ENCODE results near the gene LLGL1. TPM values are rescaled to one million over a fixed set of nuclear protein-coding genes. Genes with fewer than 3 reads are reported as not detected.

Gene LLGL1
- total RNA-seq, 1 donor from 2014 or later: 84.6 TPM

- H3K27ac Mint-ChIP-seq (ENCODE audit: unreplicated experiment): no peak overlapping the region
- no peak for DNase-seq
- no peak for TF ChIP-seq CTCF (IDR thresholded peaks at IDR 0.05; ENCODE audit: partially characterized antibody, unreplicated experiment)
- peaks cover 3% of the 10 kb centered on the region for H3K4me1 Mint-ChIP-seq (ENCODE audit: low read depth, unreplicated experiment)
- H3K4me3 Mint-ChIP-seq (ENCODE audit: unreplicated experiment): no peak overlapping the region
- H3K27me3 Mint-ChIP-seq (ENCODE audit: unreplicated experiment): peaks cover 6% of the 10 kb centered on the region
- H3K9me3 Mint-ChIP-seq (ENCODE audit: unreplicated experiment): peaks cover 2% of the 10 kb centered on the region
- no peaks in the 10 kb centered on the region for H3K36me3 Mint-ChIP-seq (ENCODE audit: unreplicated experiment)
Measured at GRCh38 chr17:18253947-18254821, 28.7 kb downstream of the LLGL1 start.

GRCh38 chr17:18254888-18255649, 29.6 kb downstream of the LLGL1 start:
- no peaks in the 10 kb centered on the region for H3K36me3 Mint-ChIP-seq (ENCODE audit: unreplicated experiment)
- H3K4me3 Mint-ChIP-seq (ENCODE audit: unreplicated experiment): no peak overlapping the region
- H3K27ac Mint-ChIP-seq (ENCODE audit: unreplicated experiment): no peak overlapping the region
- peaks cover 2% of the 10 kb centered on the region for H3K9me3 Mint-ChIP-seq (ENCODE audit: unreplicated experiment)
- DNase-seq: no peak
- peaks cover 6% of the 10 kb centered on the region for H3K27me3 Mint-ChIP-seq (ENCODE audit: unreplicated experiment)
- peaks cover 3% of the 10 kb centered on the region for H3K4me1 Mint-ChIP-seq (ENCODE audit: low read depth, unreplicated experiment)
- no peak for TF ChIP-seq CTCF (IDR thresholded peaks at IDR 0.05; ENCODE audit: partially characterized antibody, unreplicated experiment)

GRCh38 chr17:18256351-18256750, 30.9 kb downstream of the LLGL1 start:
- Mint-ChIP-seq H3K27me3 (ENCODE audit: unreplicated experiment) (peaks cover 3% of the 10 kb centered on the region), H3K4me3 (ENCODE audit: unreplicated experiment) (no peak overlapping the region), H3K9me3 (ENCODE audit: unreplicated experiment) (peaks cover 2% of the 10 kb centered on the region), H3K27ac (ENCODE audit: unreplicated experiment) (no peak overlapping the region), H3K4me1 (ENCODE audit: low read depth, unreplicated experiment) (peaks cover 1% of the 10 kb centered on the region), H3K36me3 (ENCODE audit: unreplicated experiment) (no peaks in the 10 kb centered on the region)
- DNase-seq: no peak
- no peak for TF ChIP-seq CTCF (IDR thresholded peaks at IDR 0.05; ENCODE audit: partially characterized antibody, unreplicated experiment)

- no peak for TF ChIP-seq CTCF (IDR thresholded peaks at IDR 0.05; ENCODE audit: partially characterized antibody, unreplicated experiment)
- H3K27ac Mint-ChIP-seq (ENCODE audit: unreplicated experiment): no peak overlapping the region
- H3K27me3 Mint-ChIP-seq (ENCODE audit: unreplicated experiment): peaks cover 3% of the 10 kb centered on the region
- no peaks in the 10 kb centered on the region for H3K9me3 Mint-ChIP-seq (ENCODE audit: unreplicated experiment)
- no peak for DNase-seq
- H3K4me1 Mint-ChIP-seq (ENCODE audit: low read depth, unreplicated experiment): no peaks in the 10 kb centered on the region
- H3K36me3 Mint-ChIP-seq (ENCODE audit: unreplicated experiment): no peaks in the 10 kb centered on the region
- H3K4me3 Mint-ChIP-seq (ENCODE audit: unreplicated experiment): peak overlapping the region; percentile 98
Measured at GRCh38 chr17:18256776-18257175, 31.3 kb downstream of the LLGL1 start.
